Esophagus squamous epithelium (tissue), 5 donors: ENCODE results near the gene ZNF273. TPM values are rescaled to one million over a fixed set of nuclear protein-coding genes. Genes with fewer than 3 reads are reported as not detected.
"Not testable (repeated sequence)": the region's sequence is repeated elsewhere in the genome, so short reads cannot be mapped to it uniquely, and the experiment has no call there.

Source experiments
- DNase-seq: peaks from one replicate; lab custom pipeline; 2025; lab: John Stamatoyannopoulos, UW
- H3K27ac ChIP-seq, 4 donors: fragments of 200-600 bp; sonication (generic); one replicate each; pipeline ENCODE4 v1.5.1; 2016 to 2019; ENCODE audit warnings: mild to moderate bottlenecking in 1 of 4
- H3K27me3 ChIP-seq, 4 donors: fragments of 200-600 bp; sonication (generic); 1 replicate in 3 of 4; 2 replicates in 1 of 4; pipeline versions ENCODE4 v1.5.1 to v1.6.0; 2017 to 2021; ENCODE audit warnings: antibody characterized with exemption in 1 of 4
- H3K36me3 ChIP-seq, 3 donors: fragments of 200-600 bp; sonication (generic); one replicate each; pipeline ENCODE4 v1.5.1; 2016 to 2019
- H3K4me1 ChIP-seq, 3 donors: fragments of 200-600 bp; sonication (generic); one replicate each; pipeline ENCODE4 v1.5.1; 2017 to 2019
- H3K4me3 ChIP-seq, 4 donors: fragments of 200-600 bp; sonication (generic); 1 replicate in 3 of 4; 2 replicates in 1 of 4; pipeline ENCODE4 v1.5.1; 2016 to 2019; ENCODE audit warnings: mild to moderate bottlenecking in 2 of 4, moderate library complexity in 1 of 4
- H3K9me3 ChIP-seq, 3 donors: fragments of 200-600 bp; sonication (generic); one replicate each; pipeline ENCODE4 v1.5.1; 2016 to 2019
- CTCF ChIP-seq, 6 experiments: fragments of 450-650 bp in 4 of 6; fragments of 200-600 bp in 2 of 6; sonication (generic) in 2 of 6; IDR thresholded peaks; one replicate each; pipeline ENCODE4 v1.5.1; 2016 to 2019; ENCODE audit warnings: antibody characterized with exemption in 6 of 6, mild to moderate bottlenecking in 4 of 6, moderate library complexity in 4 of 6
- POLR2A ChIP-seq, 4 donors: fragments of 450-650 bp; IDR thresholded peaks; one replicate each; pipeline ENCODE4 v1.6.1; 2017; ENCODE audit warnings: antibody characterized with exemption in 4 of 4, mild to moderate bottlenecking in 4 of 4, moderate library complexity in 3 of 4
- WGBS, 2 donors: methylation state at CpG; one replicate each; pipeline ENCODE4 v1.1.5; 2018; 5-methylcytosine and 5-hydroxymethylcytosine counted together
- intact Hi-C: fragments of 100-400 bp; cut with DNase I; formaldehyde crosslinking; loops from one replicate; pipeline ENCODE4 v1.15.0; 2022
- total RNA-seq, 4 donors: library from RNA; depleted of rRNA; stranded (reverse); fragments of >200 nt; gene quantifications; one replicate each; pipeline ENCODE4 v1.1.0, GENCODE V29; 2016
- donor health status: DM: yes; HTN: yes; CAD: no.

Gene ZNF273
- total RNA-seq = 10 to 100 TPM in 3 of 4 donors, 1 to 10 TPM in 1; 8.0 to 43.3 (median 14.0) TPM

DNA sequence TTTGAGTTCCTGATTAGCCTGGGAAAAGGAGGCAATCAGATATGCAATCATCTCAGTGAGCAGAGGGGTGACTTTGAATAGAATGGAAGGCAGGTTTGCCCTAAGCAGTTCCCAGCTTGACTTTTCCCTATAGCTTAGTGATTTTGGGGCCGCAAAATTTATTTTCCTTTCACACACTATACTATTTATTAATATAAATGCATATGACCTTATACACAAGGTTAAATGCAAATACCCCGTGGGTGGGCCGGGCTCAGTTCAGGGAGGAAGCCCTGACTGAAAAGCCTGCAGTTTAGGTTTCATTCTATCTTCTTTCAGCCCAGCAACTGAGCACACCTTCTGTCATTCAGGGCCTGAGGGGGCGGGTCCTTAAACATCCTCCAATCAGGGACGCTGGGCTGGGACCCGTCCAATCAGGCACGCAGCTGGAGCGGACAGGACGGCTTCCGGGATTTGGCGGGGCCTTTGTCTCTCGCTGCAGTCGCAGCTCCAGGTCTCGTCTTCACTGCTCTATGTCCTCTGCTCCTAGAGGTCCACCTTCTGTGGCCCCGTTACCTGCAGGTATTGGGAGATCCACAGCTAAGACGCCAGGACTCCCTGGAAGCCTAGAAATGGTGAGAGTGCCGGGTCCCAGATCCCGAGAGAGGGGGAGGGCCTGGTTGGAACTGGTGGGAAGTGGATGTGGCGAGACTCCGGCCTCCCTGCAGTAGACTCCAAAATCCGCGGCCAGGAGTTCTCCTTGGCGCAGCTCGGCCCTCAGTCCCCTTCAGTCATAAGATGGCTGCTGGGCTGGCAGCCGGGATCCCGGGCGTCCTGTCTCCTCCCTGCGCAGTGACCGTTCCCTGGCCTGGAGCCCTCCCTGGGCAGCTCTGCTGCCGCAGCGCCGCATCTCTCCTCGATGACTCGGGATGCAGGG lies at the start of gene ZNF273:
ZNF273 (plus strand) TSS at position 468 of the 916 bp plus-strand sequence; CDS start at position 513, 45 bp downstream.
- 0 to 2% methylated on average over 14 to 16 of the region's 34 CpGs for WGBS, 2 donors
- Histone ChIP-seq H3K9me3 (no peaks in the 10 kb centered on the region), H3K4me1 (peaks cover 6 to 48% (median 13%) of the 10 kb centered on the region in 3 donors), H3K36me3 (peaks cover 0 to 24% (median 0%) of the 10 kb centered on the region in 3 donors), H3K27me3 (no peaks in the 10 kb centered on the region), H3K27ac (peak within 1 kb of the TSS; percentile 74 to 94 (median 82)), H3K4me3 (peak within 1 kb of the TSS; percentile 61 to 91 (median 70))
- peak; percentile 77 for DNase-seq
- intact Hi-C loops = no loop called here
- TF ChIP-seq CTCF (IDR thresholded peaks at IDR 0.05) (no peak), POLR2A (IDR thresholded peaks at IDR 0.05) (peak in 2 of 4 donors; percentile 35 to 77)

DNA sequence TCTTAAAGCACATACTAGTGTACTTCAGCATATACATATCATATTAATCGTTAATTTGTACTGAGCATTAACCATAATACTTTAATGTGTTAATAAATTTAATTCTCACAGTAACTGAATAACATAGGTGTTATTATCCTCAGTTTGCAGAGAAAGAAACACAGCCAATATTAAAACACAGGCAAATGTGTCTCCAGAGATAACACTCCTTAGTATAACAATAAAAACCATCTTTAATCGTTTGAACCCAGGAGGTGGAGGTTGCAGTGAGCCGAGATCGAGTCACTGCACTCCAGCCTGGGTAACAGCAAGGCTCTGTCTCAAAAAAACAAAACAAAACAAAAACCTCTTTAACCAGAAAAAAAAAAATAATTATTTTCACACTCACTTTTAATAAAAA lies 49.4 kb upstream of the ZNF273 start:
- Histone ChIP-seq H3K36me3 (no peaks in the 10 kb centered on the region), H3K27ac (no peak overlapping the region), H3K4me1 (peaks cover 0 to 20% (median 7%) of the 10 kb centered on the region in 3 donors), H3K4me3 (no peak overlapping the region), H3K9me3 (no peaks in the 10 kb centered on the region), H3K27me3 (no peaks in the 10 kb centered on the region)
- WGBS, 2 donors = 67 to 83% methylated on average over 4 of the region's 4 CpGs
- intact Hi-C loops = no loop called here
- no peak for DNase-seq
- TF ChIP-seq POLR2A (IDR thresholded peaks at IDR 0.05) = no peak
- no peak for TF ChIP-seq CTCF (IDR thresholded peaks at IDR 0.05)

GRCh38 chr7:64854969-64855368 lies 48.1 kb upstream of the ZNF273 start:
- WGBS, 2 donors = 68 to 82% methylated on average over 1 of the region's 1 CpG
- Histone ChIP-seq H3K27ac (no peak overlapping the region), H3K4me1 (peaks cover 0 to 7% (median 4%) of the 10 kb centered on the region in 3 donors), H3K27me3 (no peaks in the 10 kb centered on the region), H3K36me3 (no peaks in the 10 kb centered on the region), H3K4me3 (no peak overlapping the region), H3K9me3 (no peaks in the 10 kb centered on the region)
- TF ChIP-seq CTCF (IDR thresholded peaks at IDR 0.05) (no peak), POLR2A (IDR thresholded peaks at IDR 0.05) (no peak)
- intact Hi-C loops = no loop called here
- no peak for DNase-seq

GRCh38 chr7:64863021-64863420 lies 40.1 kb upstream of the ZNF273 start:
- Histone ChIP-seq H3K4me1 (no peaks in the 10 kb centered on the region), H3K9me3 (no peaks in the 10 kb centered on the region), H3K27me3 (no peaks in the 10 kb centered on the region), H3K27ac (no peak overlapping the region), H3K36me3 (no peaks in the 10 kb centered on the region), H3K4me3 (no peak overlapping the region)
- no peak for DNase-seq
- intact Hi-C loops = no loop called here
- WGBS, 2 donors = no CpG with 5 or more reads among the region's 9 CpGs
- no peak for TF ChIP-seq POLR2A (IDR thresholded peaks at IDR 0.05)
- no peak for TF ChIP-seq CTCF (IDR thresholded peaks at IDR 0.05)

GRCh38 chr7:64863530-64863929 lies 39.5 kb upstream of the ZNF273 start:
- H3K9me3 ChIP-seq, intact Hi-C loops, H3K4me1 ChIP-seq, H3K27ac ChIP-seq, DNase-seq, H3K4me3 ChIP-seq, H3K27me3 ChIP-seq, H3K36me3 ChIP-seq: not testable (repeated sequence)
- 88 to 95% methylated on average over 3 of the region's 3 CpGs for WGBS, 2 donors
